ENCODE data around the gene KLHL18.
"Not testable (repeated sequence)": the region's sequence is repeated elsewhere in the genome, so short reads cannot be mapped to it uniquely, and the experiment has no call there.

Gene KLHL18

GRCh38 chr3:47267490-47267824, 15.3 kb upstream of the KLHL18 start:
- no peak for DNase-seq (ENCODE audit: low read depth)
- no peak overlapping the region for H3K4me3 ChIP-seq (ENCODE audit: low read depth, low read length)

- H3K4me3 ChIP-seq (ENCODE audit: low read depth, low read length) = no peak overlapping the region
- no peak for DNase-seq (ENCODE audit: low read depth)
Measured at GRCh38 chr3:47270526-47270925, 12.2 kb upstream of the KLHL18 start.

- no peak for DNase-seq (ENCODE audit: low read depth)
- H3K4me3 ChIP-seq (ENCODE audit: low read depth, low read length) = no peak overlapping the region
Measured at GRCh38 chr3:47273564-47273963, 9.2 kb upstream of the KLHL18 start.

- H3K4me3 ChIP-seq (ENCODE audit: low read depth, low read length) = no peak overlapping the region
- no peak for DNase-seq (ENCODE audit: low read depth)
Measured at GRCh38 chr3:47274652-47275051, 8.1 kb upstream of the KLHL18 start.

- no peak for DNase-seq (ENCODE audit: low read depth)
Measured at GRCh38 chr3:47276558-47276957, 6.2 kb upstream of the KLHL18 start.

GRCh38 chr3:47280519-47280918, 2.2 kb upstream of the KLHL18 start:
- no peak for DNase-seq (ENCODE audit: low read depth)
- no peak overlapping the region for H3K4me3 ChIP-seq (ENCODE audit: low read depth, low read length)

More at GRCh38 chr3:47276558-47276957, 6.2 kb upstream of the KLHL18 start:
- H3K4me3 ChIP-seq (ENCODE audit: low read depth, low read length) = no peak overlapping the region

GRCh38 chr3:47283193-47283537, 421 bp downstream of the KLHL18 start:
- DNase-seq (ENCODE audit: low read depth) = no peak
- H3K4me3 ChIP-seq (ENCODE audit: low read depth, low read length) = peak overlapping the region; percentile 87

- DNase-seq (ENCODE audit: low read depth) = no peak
- peak overlapping the region; percentile 87 for H3K4me3 ChIP-seq (ENCODE audit: low read depth, low read length)
Measured at GRCh38 chr3:47283591-47284364, 1.0 kb downstream of the KLHL18 start.

GRCh38 chr3:47288966-47289910, 6.5 kb downstream of the KLHL18 start:
- H3K4me3 ChIP-seq (ENCODE audit: low read depth, low read length) = no peak overlapping the region
- no peak for DNase-seq (ENCODE audit: low read depth)

GRCh38 chr3:47291158-47291753, 8.5 kb downstream of the KLHL18 start:
- no peak overlapping the region for H3K4me3 ChIP-seq (ENCODE audit: low read depth, low read length)

GRCh38 chr3:47291754-47292420, 9.1 kb downstream of the KLHL18 start:
- H3K4me3 ChIP-seq (ENCODE audit: low read depth, low read length); DNase-seq (ENCODE audit: low read depth): not testable (repeated sequence)

More at GRCh38 chr3:47291158-47291753, 8.5 kb downstream of the KLHL18 start:
- DNase-seq (ENCODE audit: low read depth) = no peak

GRCh38 chr3:47293822-47294221, 11.1 kb downstream of the KLHL18 start:
- no peak for DNase-seq (ENCODE audit: low read depth)
- H3K4me3 ChIP-seq (ENCODE audit: low read depth, low read length) = no peak overlapping the region

- H3K4me3 ChIP-seq (ENCODE audit: low read depth, low read length) = no peak overlapping the region
- DNase-seq (ENCODE audit: low read depth) = no peak
Measured at GRCh38 chr3:47294392-47294791, 11.6 kb downstream of the KLHL18 start.

GRCh38 chr3:47295322-47295721, 12.6 kb downstream of the KLHL18 start:
- no peak overlapping the region for H3K4me3 ChIP-seq (ENCODE audit: low read depth, low read length)
- DNase-seq (ENCODE audit: low read depth) = no peak

- H3K4me3 ChIP-seq (ENCODE audit: low read depth, low read length) = no peak overlapping the region
- DNase-seq (ENCODE audit: low read depth) = no peak
Measured at GRCh38 chr3:47295976-47296375, 13.2 kb downstream of the KLHL18 start.

- H3K4me3 ChIP-seq (ENCODE audit: low read depth, low read length) = no peak overlapping the region
- no peak for DNase-seq (ENCODE audit: low read depth)
Measured at GRCh38 chr3:47296562-47297302, 14.0 kb downstream of the KLHL18 start.

GRCh38 chr3:47298439-47298838, 15.7 kb downstream of the KLHL18 start:
- no peak overlapping the region for H3K4me3 ChIP-seq (ENCODE audit: low read depth, low read length)
- no peak for DNase-seq (ENCODE audit: low read depth)

- no peak for DNase-seq (ENCODE audit: low read depth)
- no peak overlapping the region for H3K4me3 ChIP-seq (ENCODE audit: low read depth, low read length)
Measured at GRCh38 chr3:47299381-47300318, 16.9 kb downstream of the KLHL18 start.

All from skeletal muscle cell (primary cell).